IMR-90 (cell line): ENCODE results near the gene COL20A1. TPM values are rescaled to one million over a fixed set of nuclear protein-coding genes. Genes with fewer than 3 reads are reported as not detected.

Experiments
- ATAC-seq: fragments of 200-7000 bp; cut with Tn5 transposase; 2 replicates; pipeline ENCODE4 v1.9.1; 2020; ENCODE audit warnings: low read depth, mild to moderate bottlenecking, moderate library complexity
- BruUV-seq: library from RNA; stranded (reverse); fragments of 400-500 nt; replicated peaks from 2 replicates; lab custom pipeline; 2021; lab: Mats Ljungman, UMichigan
- CTCF ChIA-PET: fragments of 300-600 bp; formaldehyde crosslinking; extraction: SDS; loops from one replicate; lab custom pipeline; 2021; ENCODE audit warnings: antibody characterized with exemption; lab: Yijun Ruan, JAX
- POLR2A ChIA-PET: fragments of 300-600 bp; sonication (Branson Sonifier 250); formaldehyde crosslinking; loops from one replicate; lab custom pipeline; 2022; ENCODE audit warnings: antibody characterized with exemption; ENCODE audit not compliant: unreplicated experiment; lab: Charles Lee
- DNase-seq: peaks from one replicate; pipeline ENCODE4 v3.0.0; 2013
- H2AFZ ChIP-seq: replicated peaks from 2 replicates; pipeline ENCODE3; 2013; ENCODE audit warnings: low read length, mild to moderate bottlenecking; ENCODE audit not compliant: poor library complexity
- H2AK5ac ChIP-seq: 2 replicates; pipeline ENCODE4 v1.6.1; 2013; ENCODE audit warnings: low read depth, low read length, inconsistent platforms
- H2AK9ac ChIP-seq: replicated peaks from 2 replicates; pipeline ENCODE3; 2013; ENCODE audit warnings: mild to moderate bottlenecking, low read depth, low read length, moderate library complexity; ENCODE audit not compliant: poor library complexity
- H2BK120ac ChIP-seq: 2 replicates; pipeline ENCODE4 v1.6.1; 2013; ENCODE audit warnings: low read depth, low read length, inconsistent platforms
- H2BK15ac ChIP-seq: 3 replicates; pipeline ENCODE4 v1.6.1; 2013; ENCODE audit warnings: low read depth, low read length, inconsistent platforms
- H2BK20ac ChIP-seq: 2 replicates; pipeline ENCODE4 v1.6.1; 2013; ENCODE audit warnings: low read depth, mild to moderate bottlenecking, inconsistent platforms, low read length, moderate library complexity
- H2BK5ac ChIP-seq: 2 replicates; pipeline ENCODE4 v1.6.1; 2013; ENCODE audit warnings: mild to moderate bottlenecking, low read depth, low read length, inconsistent platforms; ENCODE audit not compliant: poor library complexity, severe bottlenecking
- H3K14ac ChIP-seq: replicated peaks from 2 replicates; pipeline ENCODE4 v1.6.1; 2013; ENCODE audit warnings: low read depth, low read length, inconsistent platforms
- H3K18ac ChIP-seq: 2 replicates; pipeline ENCODE4 v1.6.1; 2013; ENCODE audit warnings: low read depth, low read length, control low read depth
- H3K23ac ChIP-seq: 2 replicates; pipeline ENCODE4 v1.6.1; 2013; ENCODE audit warnings: low read depth, low read length, inconsistent platforms
- H3K27ac ChIP-seq: 2 replicates; pipeline ENCODE4 v1.5.1; 2013; ENCODE audit warnings: mild to moderate bottlenecking, control low read depth, low read length; ENCODE audit not compliant: insufficient read depth
- H3K27me3 ChIP-seq: 2 replicates; pipeline ENCODE4 v1.6.1; 2013; ENCODE audit warnings: low read length; ENCODE audit not compliant: control insufficient read depth, insufficient read depth
- H3K36me3 ChIP-seq: 2 replicates; pipeline ENCODE4 v1.6.1; 2013; ENCODE audit warnings: low read length, mixed read lengths; ENCODE audit not compliant: control insufficient read depth, insufficient read depth
- H3K4ac ChIP-seq: 2 replicates; pipeline ENCODE4 v1.6.1; 2013; ENCODE audit warnings: low read depth, low read length, inconsistent platforms
- H3K4me1 ChIP-seq: 2 replicates; pipeline ENCODE4 v1.6.1; 2013; ENCODE audit warnings: low read length, mixed read lengths; ENCODE audit not compliant: control insufficient read depth, insufficient read depth
- H3K4me2 ChIP-seq: 2 replicates; pipeline ENCODE4 v1.6.1; 2013; ENCODE audit warnings: low read depth, mild to moderate bottlenecking, control low read depth, low read length, moderate library complexity
- H3K4me3 ChIP-seq: 2 replicates; pipeline ENCODE4 v1.5.1; 2013; ENCODE audit warnings: low read depth, mild to moderate bottlenecking, control low read depth, low read length, moderate library complexity; ENCODE audit not compliant: insufficient read depth
- H3K56ac ChIP-seq: 2 replicates; pipeline ENCODE4 v1.6.1; 2013; ENCODE audit warnings: low read length, inconsistent platforms; ENCODE audit not compliant: insufficient read depth; ENCODE audit errors: extremely low read depth
- H3K79me1 ChIP-seq, 2 experiments: 2 replicates each; pipeline ENCODE4 v1.6.1; 2013; ENCODE audit warnings: low read length in 2 of 2, inconsistent platforms in 1 of 2, low read depth in 1 of 2
- H3K9ac ChIP-seq: 2 replicates; pipeline ENCODE4 v1.6.1; 2013; ENCODE audit warnings: low read depth, low read length, control low read depth
- H3K9me1 ChIP-seq: 2 replicates; pipeline ENCODE4 v1.6.1; 2013; ENCODE audit warnings: low read length, inconsistent platforms; ENCODE audit not compliant: insufficient read depth
- H3K9me3 ChIP-seq: 2 replicates; pipeline ENCODE4 v1.6.1; 2013; ENCODE audit warnings: low read length; ENCODE audit not compliant: control insufficient read depth, insufficient read depth
- H4K20me1 ChIP-seq: 2 replicates; pipeline ENCODE4 v1.6.1; 2013; ENCODE audit warnings: low read length, inconsistent platforms; ENCODE audit not compliant: insufficient read depth
- H4K5ac ChIP-seq: 2 replicates; pipeline ENCODE4 v1.6.1; 2013; ENCODE audit warnings: mild to moderate bottlenecking, low read depth, low read length, control low read depth
- H4K8ac ChIP-seq, 2 experiments: 2 replicates each; pipeline ENCODE4 v1.6.1; 2013; ENCODE audit warnings: low read depth in 2 of 2, low read length in 2 of 2, control low read depth in 1 of 2, inconsistent platforms in 1 of 2
- H4K91ac ChIP-seq: 2 replicates; pipeline ENCODE4 v1.6.1; 2013; ENCODE audit warnings: low read depth, low read length, inconsistent platforms; ENCODE audit not compliant: insufficient read depth
- CEBPB ChIP-seq: IDR thresholded peaks from 2 replicates; pipeline ENCODE4 v1.6.1; 2012; ENCODE audit warnings: low read depth, low read length, improper control_type of control experiment
- CTCF ChIP-seq: conservative IDR thresholded peaks from 2 replicates; pipeline ENCODE4 v1.5.1; 2012; ENCODE audit warnings: mild to moderate bottlenecking, low read depth, low read length, improper control_type of control experiment
- FOS ChIP-seq: fragments of 150-350 bp; IDR thresholded peaks from 2 replicates; pipeline ENCODE4 v1.6.1; 2016; ENCODE audit warnings: low read depth, low read length
- MAFK ChIP-seq: IDR thresholded peaks from 2 replicates; pipeline ENCODE4 v1.6.1; 2012; ENCODE audit warnings: low read depth, low read length, improper control_type of control experiment
- MXI1 ChIP-seq: IDR thresholded peaks from 2 replicates; pipeline ENCODE4 v1.6.1; 2012; ENCODE audit warnings: low read depth, mild to moderate bottlenecking, low read length, moderate library complexity, borderline replicate concordance
- POLR2A ChIP-seq: IDR thresholded peaks from 2 replicates; pipeline ENCODE4 v1.6.1; 2012; ENCODE audit warnings: mild to moderate bottlenecking, low read depth, low read length
- RCOR1 ChIP-seq: IDR thresholded peaks from 2 replicates; pipeline ENCODE4 v1.6.1; 2012; ENCODE audit warnings: mild to moderate bottlenecking, low read length, improper control_type of control experiment; ENCODE audit not compliant: insufficient replicate concordance
- RFX5 ChIP-seq: IDR thresholded peaks from 2 replicates; pipeline ENCODE4 v1.8.0; 2012; ENCODE audit warnings: low read depth, mild to moderate bottlenecking, low read length, moderate library complexity
- WGBS, 2 experiments: methylation state at CpG; one replicate each; pipeline versions ENCODE4 v1.1.5 to v1.1.7; 2013; ENCODE audit warnings: missing lambda C conversion rate in 2 of 2; ENCODE audit not compliant: insufficient read length in 1 of 2; ENCODE audit errors: extremely low coverage in 2 of 2; 5-methylcytosine and 5-hydroxymethylcytosine counted together
- dilution Hi-C: fragments of 300-500 bp; cut with HindIII; formaldehyde crosslinking; loops from one replicate; pipeline ENCODE4 v1.14.3; 2018; ENCODE audit warnings: low sequenced_read_pairs; ENCODE audit not compliant: unreplicated experiment
- in situ Hi-C: fragments of 300-500 bp; cut with MboI; formaldehyde crosslinking; loops from 3 replicates; pipeline ENCODE4 v1.14.3; 2019; ENCODE audit warnings: low sequenced_read_pairs, inconsistent platforms, mixed read lengths
- intact Hi-C: fragments of 100-400 bp; cut with micrococcal nuclease; formaldehyde crosslinking; loops from 2 replicates; pipeline ENCODE4 v1.10.0; 2022
- polyA plus RNA-seq, 3 experiments: library from polyadenylated mRNA; depleted of rRNA; stranded (reverse); fragments of >200 nt; gene quantifications; 2 replicates each; pipeline ENCODE4 v1.2.3, GENCODE V29; 2012; ENCODE audit warnings: low replicate concordance in 1 of 3
- total RNA-seq: library from RNA; depleted of rRNA; stranded (reverse); fragments of >200 nt; gene quantifications from 2 replicates; pipeline ENCODE4 v1.2.3, GENCODE V29; 2012
- TF ChIP-seq, protein P1 (sequence below): fragments of 150-350 bp; IDR thresholded peaks from 2 replicates; pipeline ENCODE4 v1.6.1; 2016; ENCODE audit warnings: low read depth, mild to moderate bottlenecking, low read length, moderate library complexity, borderline replicate concordance
- TF ChIP-seq, protein P2 (sequence below): fragments of 150-350 bp; IDR thresholded peaks from 2 replicates; pipeline ENCODE4 v1.6.1; 2017; ENCODE audit warnings: mild to moderate bottlenecking, antibody characterized with exemption, low read length, low read depth

Gene COL20A1
- total and polyA plus RNA-seq, 2 of the 4 experiments (the other 2 are of a cell fraction): not detected

- Histone ChIP-seq H3K4me2 (no peak overlapping the region), H2AK5ac (no peak overlapping the region), H3K4me1 (no peaks in the 10 kb centered on the region), H4K8ac (no peak overlapping the region), H3K27ac (no peak overlapping the region), H4K20me1 (no peaks in the 10 kb centered on the region), H3K27me3 (peaks cover 46% of the 10 kb centered on the region), H3K9ac (no peak overlapping the region), H2BK120ac (no peak overlapping the region), H4K91ac (no peak overlapping the region), H3K23ac (no peak overlapping the region), H3K9me3 (no peaks in the 10 kb centered on the region), H2BK20ac (no peak overlapping the region), H3K18ac (no peak overlapping the region), H3K36me3 (no peaks in the 10 kb centered on the region), H2AFZ (no peak overlapping the region), H3K79me1 (no peaks in the 10 kb centered on the region), H2BK15ac (no peak overlapping the region), H3K9me1 (no peaks in the 10 kb centered on the region), H2BK5ac (no peak overlapping the region), H3K4me3 (no peak overlapping the region), H3K4ac (no peak overlapping the region), H3K56ac (no peak overlapping the region), H3K14ac (no peak overlapping the region), H4K5ac (no peak overlapping the region), H2AK9ac (no peak overlapping the region)
- intact Hi-C loops: no loop called here
- in situ Hi-C loops: no loop called here
- WGBS, 2 experiments: 70% methylated on average over 13 of the region's 16 CpGs; no CpG with 5 or more reads in 1 of the 2 experiments
- ATAC-seq: no peak
- BruUV-seq: no TSS peak
- TF ChIP-seq MXI1: no peak
- TF ChIP-seq, protein P1, sequence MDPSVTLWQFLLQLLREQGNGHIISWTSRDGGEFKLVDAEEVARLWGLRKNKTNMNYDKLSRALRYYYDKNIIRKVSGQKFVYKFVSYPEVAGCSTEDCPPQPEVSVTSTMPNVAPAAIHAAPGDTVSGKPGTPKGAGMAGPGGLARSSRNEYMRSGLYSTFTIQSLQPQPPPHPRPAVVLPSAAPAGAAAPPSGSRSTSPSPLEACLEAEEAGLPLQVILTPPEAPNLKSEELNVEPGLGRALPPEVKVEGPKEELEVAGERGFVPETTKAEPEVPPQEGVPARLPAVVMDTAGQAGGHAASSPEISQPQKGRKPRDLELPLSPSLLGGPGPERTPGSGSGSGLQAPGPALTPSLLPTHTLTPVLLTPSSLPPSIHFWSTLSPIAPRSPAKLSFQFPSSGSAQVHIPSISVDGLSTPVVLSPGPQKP: no peak
- TF ChIP-seq CEBPB: no peak
- no peak for TF ChIP-seq MAFK
- no peak for TF ChIP-seq RCOR1
- TF ChIP-seq FOS: no peak
- TF ChIP-seq POLR2A: no peak
- TF ChIP-seq, protein P2, sequence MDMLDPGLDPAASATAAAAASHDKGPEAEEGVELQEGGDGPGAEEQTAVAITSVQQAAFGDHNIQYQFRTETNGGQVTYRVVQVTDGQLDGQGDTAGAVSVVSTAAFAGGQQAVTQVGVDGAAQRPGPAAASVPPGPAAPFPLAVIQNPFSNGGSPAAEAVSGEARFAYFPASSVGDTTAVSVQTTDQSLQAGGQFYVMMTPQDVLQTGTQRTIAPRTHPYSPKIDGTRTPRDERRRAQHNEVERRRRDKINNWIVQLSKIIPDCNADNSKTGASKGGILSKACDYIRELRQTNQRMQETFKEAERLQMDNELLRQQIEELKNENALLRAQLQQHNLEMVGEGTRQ: no peak
- no peak for TF ChIP-seq RFX5
- TF ChIP-seq CTCF: no peak
- ChIA-PET CTCF (no interaction called here), POLR2A (no interaction called here)
- dilution Hi-C loops: no loop called here
- no peak for DNase-seq
Observed at GRCh38 chr20:63362436-63363009, 69.5 kb downstream of the COL20A1 start.
